Mesothelial cell of epicardium (in vitro differentiated cells): ENCODE data around the gene PRDM16. TPM values are rescaled to one million over a fixed set of nuclear protein-coding genes. Genes with fewer than 3 reads are reported as not detected.

ENCODE experiments used
- DNase-seq, 2 experiments: peaks; one replicate each; pipeline ENCODE4 v3.0.0; 2021; ENCODE audit warnings: low spot score in 2 of 2; ENCODE audit not compliant: unreplicated experiment in 2 of 2
- H3K27ac Mint-ChIP-seq: 2 replicates; pipeline ENCODE4 v1.8.0; 2021; ENCODE audit warnings: mixed read lengths
- H3K27me3 Mint-ChIP-seq: 2 replicates; pipeline ENCODE4 v1.8.0; 2021; ENCODE audit warnings: low read depth, mixed read lengths
- H3K36me3 Mint-ChIP-seq: 2 replicates; pipeline ENCODE4 v1.8.0; 2021; ENCODE audit warnings: mixed read lengths
- H3K4me1 Mint-ChIP-seq: 2 replicates; pipeline ENCODE4 v1.8.0; 2021; ENCODE audit warnings: mixed read lengths
- H3K4me3 Mint-ChIP-seq: 2 replicates; pipeline ENCODE4 v1.8.0; 2021; ENCODE audit warnings: mild to moderate bottlenecking, moderate library complexity, mixed read lengths
- H3K9me3 Mint-ChIP-seq: 2 replicates; pipeline ENCODE4 v1.8.0; 2021; ENCODE audit warnings: mixed read lengths
- CTCF ChIP-seq: fragments of 200-600 bp; sonication (generic); IDR thresholded peaks from one replicate; pipeline ENCODE4 v1.5.0; 2021; ENCODE audit warnings: antibody characterized with exemption; ENCODE audit not compliant: unreplicated experiment
- total RNA-seq: library from RNA; stranded (reverse); gene quantifications from 3 replicates; pipeline ENCODE4 v1.2.1, GENCODE V29; 2021

Gene PRDM16
- total RNA-seq, 1 donor from 2014 or later = 1.4 TPM

DNA sequence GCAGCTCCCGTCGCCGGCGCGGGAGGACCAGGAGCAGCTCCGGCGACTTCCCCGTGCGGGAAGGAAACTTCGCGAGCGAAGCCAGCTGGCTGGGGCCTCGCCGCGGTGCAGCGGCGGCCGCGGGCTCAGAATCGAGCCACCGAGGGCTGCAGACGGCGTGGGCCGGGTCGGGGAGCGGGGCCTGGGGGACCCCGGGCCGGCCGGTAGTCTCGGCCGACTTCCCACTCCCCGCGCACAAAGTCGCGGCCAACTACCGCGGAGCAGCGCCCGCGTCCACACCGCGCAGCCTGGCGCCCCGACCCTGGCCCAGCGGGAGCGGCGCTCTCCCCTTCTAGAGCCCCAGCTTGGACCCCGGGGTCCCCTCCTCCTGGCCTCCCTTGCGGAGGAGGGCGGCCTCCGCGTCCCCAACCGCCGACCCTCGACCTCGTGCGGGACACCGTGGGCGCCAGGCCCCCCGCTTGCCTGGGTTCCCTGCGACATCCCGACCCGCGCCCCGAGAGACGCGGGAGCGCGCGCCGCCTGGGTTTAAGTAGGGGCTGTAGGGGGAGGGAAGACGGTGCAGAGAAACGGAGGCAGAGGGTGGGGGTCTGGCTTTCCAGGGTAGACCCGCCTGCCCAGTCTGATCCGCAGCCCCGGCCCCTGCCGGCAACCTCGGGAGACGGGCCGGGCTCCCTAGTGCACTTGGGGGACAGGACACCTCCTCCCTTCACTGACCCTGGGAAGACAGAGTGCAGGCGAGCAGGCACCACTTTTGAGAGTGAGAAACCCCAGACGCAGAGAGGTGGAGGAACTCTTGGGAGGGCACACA is 4.7 kb downstream of the PRDM16 start:
- Mint-ChIP-seq H3K4me1 (peaks cover 8% of the 10 kb centered on the region), H3K27me3 (peaks cover 82% of the 10 kb centered on the region), H3K9me3 (no peaks in the 10 kb centered on the region), H3K36me3 (no peaks in the 10 kb centered on the region), H3K4me3 (no peak overlapping the region), H3K27ac (no peak overlapping the region)
- TF ChIP-seq CTCF = no peak
- no peak for DNase-seq

DNA sequence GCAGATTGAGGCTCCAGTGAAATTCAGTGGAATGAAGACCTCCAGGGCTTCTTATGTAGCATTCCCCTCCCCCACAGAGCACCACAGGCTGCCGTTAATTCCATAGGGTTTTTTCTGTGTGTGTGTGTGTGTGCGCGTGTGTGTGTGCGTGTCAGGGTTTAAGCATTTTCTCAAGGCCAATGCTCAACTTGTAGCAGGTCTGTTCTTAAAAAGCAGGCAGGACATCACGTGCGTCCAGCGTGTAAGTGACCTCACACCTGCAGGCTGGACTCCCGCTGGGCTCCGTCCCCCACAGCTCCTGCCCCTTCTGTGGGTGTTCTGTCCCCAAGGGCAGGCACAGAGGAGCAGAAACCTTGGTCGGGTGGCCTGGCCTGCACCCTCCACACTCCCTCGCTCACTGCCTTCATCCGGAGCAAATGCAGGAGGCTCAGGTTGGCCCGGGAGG is 5.3 kb downstream of the PRDM16 start:
- Mint-ChIP-seq H3K4me3 (no peak overlapping the region), H3K27me3 (peaks cover 85% of the 10 kb centered on the region), H3K36me3 (no peaks in the 10 kb centered on the region)

DNA sequence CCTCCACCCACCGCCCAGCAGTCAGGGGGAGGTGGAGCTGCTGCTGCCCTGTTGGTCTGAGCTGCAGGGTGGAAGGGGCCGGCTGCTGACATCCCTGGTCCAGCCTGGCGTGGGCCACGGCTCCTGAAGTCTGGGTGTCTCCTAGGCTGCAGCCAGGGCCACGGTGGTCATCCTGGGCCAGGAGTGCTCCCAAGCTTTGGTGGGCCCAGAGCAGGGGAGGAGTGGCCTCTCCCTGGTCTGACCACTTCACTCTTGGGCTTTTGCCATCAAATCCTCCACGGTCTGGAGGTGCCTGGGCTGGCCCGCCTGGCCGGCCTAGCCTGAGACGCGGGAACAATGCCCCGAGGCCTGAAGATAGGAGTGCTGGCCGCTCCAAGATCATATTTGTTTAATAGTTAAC is 5.8 kb downstream of the PRDM16 start:
- Mint-ChIP-seq H3K27ac (no peak overlapping the region), H3K4me1 (peaks cover 3% of the 10 kb centered on the region), H3K27me3 (peaks cover 87% of the 10 kb centered on the region), H3K9me3 (no peaks in the 10 kb centered on the region), H3K36me3 (no peaks in the 10 kb centered on the region), H3K4me3 (no peak overlapping the region)
- DNase-seq = no peak
- no peak for TF ChIP-seq CTCF

More for the DNA sequence above, 5.3 kb downstream of the PRDM16 start:
- Mint-ChIP-seq H3K4me1 (peaks cover 5% of the 10 kb centered on the region), H3K27ac (no peak overlapping the region), H3K9me3 (no peaks in the 10 kb centered on the region)
- DNase-seq = no peak
- TF ChIP-seq CTCF = no peak

GRCh38 chr1:3075666-3076362 is 6.8 kb downstream of the PRDM16 start:
- no peak for DNase-seq
- no peak overlapping the region for H3K4me3 Mint-ChIP-seq
- H3K4me1 Mint-ChIP-seq = peaks cover 3% of the 10 kb centered on the region
- H3K27ac Mint-ChIP-seq = no peak overlapping the region
- no peaks in the 10 kb centered on the region for H3K9me3 Mint-ChIP-seq
- H3K27me3 Mint-ChIP-seq = peaks cover 95% of the 10 kb centered on the region
- TF ChIP-seq CTCF = no peak
- no peaks in the 10 kb centered on the region for H3K36me3 Mint-ChIP-seq

DNA sequence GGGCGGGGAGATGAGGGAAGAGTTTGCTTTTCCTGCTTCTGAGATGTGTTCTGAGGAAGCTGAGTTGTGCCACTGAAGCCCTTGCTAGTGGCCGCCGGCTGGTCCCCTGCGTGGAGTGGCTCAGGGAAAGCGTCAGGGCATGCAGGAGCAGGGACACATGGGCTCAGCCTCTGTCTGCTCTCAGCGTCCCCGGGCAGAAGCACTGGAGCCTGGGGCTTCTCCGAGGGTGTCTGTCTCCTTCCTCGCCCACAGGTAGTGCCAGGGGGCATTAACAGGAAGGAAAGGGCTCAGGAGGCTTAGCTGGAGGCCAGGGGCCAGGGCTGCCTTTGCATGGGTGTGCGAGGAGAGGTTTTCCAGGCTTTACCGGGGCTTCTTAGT is 7.3 kb downstream of the PRDM16 start:
- Mint-ChIP-seq H3K4me3 (no peak overlapping the region), H3K27ac (no peak overlapping the region), H3K27me3 (peaks cover 90% of the 10 kb centered on the region), H3K36me3 (no peaks in the 10 kb centered on the region), H3K4me1 (peaks cover 3% of the 10 kb centered on the region), H3K9me3 (no peaks in the 10 kb centered on the region)
- DNase-seq = no peak
- TF ChIP-seq CTCF = no peak
